Left renal cortex interstitium (tissue), 4 donors: ENCODE measurements around the gene TLCD3A. TPM values are rescaled to one million over a fixed set of nuclear protein-coding genes. Genes with fewer than 3 reads are reported as not detected.
"Not testable (repeated sequence)": the region's sequence is repeated elsewhere in the genome, so short reads cannot be mapped to it uniquely, and the experiment has no call there.

Source experiments
- DNase-seq, 4 donors: peaks; one replicate each; pipeline ENCODE4 v3.0.0-alpha.2; 2013; ENCODE audit warnings: low read depth in 4 of 4, low spot score in 2 of 4, missing footprints in 1 of 4
- polyA plus RNA-seq, 4 donors: library from polyadenylated mRNA; unstranded; fragments of 120-200 nt; gene quantifications; one replicate each; pipeline ENCODE4 v1.2.1, GENCODE V29; 2013; ENCODE audit not compliant: insufficient read length in 4 of 4

The TLCD3A gene
- polyA plus RNA-seq, 4 donors: 21.4 to 29.3 (median 27.1) TPM

- no peak for DNase-seq
These were observed 51.7 kb downstream of the TLCD3A start for GRCh38 chr17:784143-784542.

GRCh38 chr17:785901-786300 lies 53.5 kb downstream of the TLCD3A start:
- not testable (repeated sequence) for DNase-seq

GRCh38 chr17:787641-788221 lies 55.3 kb downstream of the TLCD3A start:
- no peak for DNase-seq

GRCh38 chr17:788551-788950 lies 56.2 kb downstream of the TLCD3A start:
- DNase-seq: no peak

GRCh38 chr17:789160-789840 lies 56.9 kb downstream of the TLCD3A start:
- DNase-seq: no peak

DNA sequence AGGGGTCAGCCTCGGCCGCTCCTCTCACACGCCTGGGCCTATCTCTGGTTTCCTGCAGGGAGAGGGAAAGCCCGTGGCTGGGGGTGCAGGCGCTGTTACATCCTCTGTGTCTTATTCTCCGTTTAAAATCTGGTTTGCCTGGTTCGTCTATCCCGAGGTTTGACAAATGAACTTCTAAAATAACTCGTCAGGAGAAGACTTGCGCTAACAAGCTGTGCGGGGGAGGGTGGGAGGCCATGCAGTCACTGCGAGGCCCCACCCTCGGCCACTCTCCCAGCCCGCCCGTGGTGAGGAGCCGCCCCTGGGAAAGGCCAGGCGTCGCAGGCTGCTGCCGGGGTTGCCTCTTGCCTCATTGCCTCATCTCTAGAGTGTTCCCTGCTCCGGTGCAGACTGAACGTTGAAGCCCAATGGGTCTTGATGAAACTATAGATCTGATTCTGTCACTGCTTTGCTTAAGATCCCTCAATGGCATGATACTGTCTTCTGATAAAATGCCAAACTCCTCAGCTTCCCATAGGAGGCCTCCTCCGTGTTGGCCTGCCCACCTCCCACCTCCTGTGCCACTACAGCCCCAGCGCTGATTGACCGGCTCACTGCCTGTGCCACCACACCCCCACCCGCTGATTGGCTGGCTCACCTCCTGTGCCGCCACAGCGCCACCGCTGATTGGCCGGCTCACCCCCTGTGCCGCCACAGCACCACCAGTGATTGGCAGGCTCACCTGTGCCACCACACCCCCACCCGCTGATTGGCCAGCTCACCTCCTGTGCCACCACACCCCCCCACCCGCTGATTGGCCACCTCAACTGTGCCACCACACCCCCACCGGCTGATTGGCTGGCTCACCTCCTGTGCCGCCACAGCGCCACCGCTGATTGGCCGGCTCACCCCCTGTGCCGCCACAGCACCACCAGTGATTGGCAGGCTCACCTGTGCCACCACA lies 57.8 kb downstream of the TLCD3A start:
- DNase-seq: not testable (repeated sequence)

DNA sequence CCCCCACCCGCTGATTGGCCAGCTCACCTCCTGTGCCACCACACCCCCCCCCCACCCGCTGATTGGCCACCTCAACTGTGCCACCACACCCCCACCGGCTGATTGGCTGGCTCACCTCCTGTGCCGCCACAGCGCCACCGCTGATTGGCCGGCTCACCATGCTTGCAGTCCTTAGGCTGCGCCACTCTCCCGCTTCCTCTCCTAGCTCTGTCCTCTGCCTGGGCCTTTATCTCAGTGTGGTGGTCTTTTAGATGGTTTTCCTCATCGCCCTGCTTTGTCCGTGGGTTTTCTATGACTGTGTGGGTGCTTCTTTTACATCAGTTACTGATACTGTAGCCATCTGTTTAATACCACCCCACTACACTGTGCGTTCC lies 58.5 kb downstream of the TLCD3A start:
- DNase-seq: not testable (repeated sequence)

DNA sequence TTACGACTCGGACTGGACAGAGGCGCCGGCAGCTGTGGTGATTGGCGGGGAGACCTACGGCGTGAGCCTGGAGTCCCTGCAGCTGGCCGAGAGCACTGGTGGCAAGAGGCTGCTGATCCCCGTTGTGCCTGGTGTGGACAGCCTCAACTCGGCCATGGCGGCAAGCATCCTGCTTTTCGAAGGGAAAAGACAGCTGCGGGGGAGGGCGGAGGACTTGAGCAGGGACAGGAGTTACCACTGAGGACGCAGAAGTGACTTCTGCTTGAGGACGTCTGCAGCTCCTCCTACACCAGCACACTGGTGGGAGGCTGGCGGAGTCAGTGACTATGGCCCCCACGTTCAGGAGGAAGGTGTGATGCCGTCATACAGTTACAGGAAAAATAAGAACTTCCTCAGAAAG lies 59.4 kb downstream of the TLCD3A start:
- no peak for DNase-seq

DNA sequence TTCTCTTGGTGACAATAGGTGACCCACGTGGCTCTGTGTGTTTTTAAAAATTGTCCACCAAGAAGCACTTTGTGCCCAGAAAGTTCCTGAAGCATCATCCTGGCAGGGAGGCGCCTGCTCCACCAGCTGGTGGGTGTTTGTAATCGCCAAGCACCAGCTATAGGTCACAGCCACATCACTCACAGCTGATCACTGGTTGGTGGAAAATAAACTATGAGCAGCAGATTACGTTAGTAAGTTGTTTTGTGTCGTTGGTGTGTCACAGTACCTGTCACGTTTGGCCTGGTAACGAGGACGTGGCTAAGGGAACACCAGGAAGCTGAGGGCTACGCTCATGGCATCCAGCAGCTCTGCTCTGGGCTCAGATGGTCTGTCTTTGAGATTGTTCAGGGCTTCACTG lies 59.9 kb downstream of the TLCD3A start:
- no peak for DNase-seq

Other genes starting within 250 kb of the TLCD3A start
- 10 to 100 TPM; 25.3 to 44.1 (median 31.0) TPM for gene VPS53, start 17.8 kb upstream of the TLCD3A start, polyA plus RNA-seq
- 10 to 100 TPM; 19.4 to 25.6 (median 22.0) TPM for gene GEMIN4, start 19.7 kb downstream of the TLCD3A start, polyA plus RNA-seq
- gene GLOD4, start 49.7 kb downstream of the TLCD3A start, polyA plus RNA-seq: 100 to 1,000 TPM; 113 to 138 (median 117) TPM
- 10 to 100 TPM; 19.8 to 21.4 (median 20.6) TPM for gene MRM3, start 49.8 kb downstream of the TLCD3A start, polyA plus RNA-seq
- 10 to 100 TPM; 31.7 to 43.7 (median 39.7) TPM for gene NXN, start 247.2 kb downstream of the TLCD3A start, polyA plus RNA-seq